IMR-90 (cell line): ENCODE results near the gene RHOT1. TPM values are rescaled to one million over a fixed set of nuclear protein-coding genes. Genes with fewer than 3 reads are reported as not detected.

Experiments
- ATAC-seq: fragments of 200-7000 bp; cut with Tn5 transposase; 2 replicates; pipeline ENCODE4 v1.9.1; 2020; ENCODE audit warnings: low read depth, mild to moderate bottlenecking, moderate library complexity
- BruUV-seq: library from RNA; stranded (reverse); fragments of 400-500 nt; replicated peaks from 2 replicates; lab custom pipeline; 2021; lab: Mats Ljungman, UMichigan
- CTCF ChIA-PET: fragments of 300-600 bp; formaldehyde crosslinking; extraction: SDS; loops from one replicate; lab custom pipeline; 2021; ENCODE audit warnings: antibody characterized with exemption; lab: Yijun Ruan, JAX
- POLR2A ChIA-PET: fragments of 300-600 bp; sonication (Branson Sonifier 250); formaldehyde crosslinking; loops from one replicate; lab custom pipeline; 2022; ENCODE audit warnings: antibody characterized with exemption; ENCODE audit not compliant: unreplicated experiment; lab: Charles Lee
- DNase-seq: peaks from one replicate; pipeline ENCODE4 v3.0.0; 2013
- H2AFZ ChIP-seq: replicated peaks from 2 replicates; pipeline ENCODE3; 2013; ENCODE audit warnings: low read length, mild to moderate bottlenecking; ENCODE audit not compliant: poor library complexity
- H2AK5ac ChIP-seq: 2 replicates; pipeline ENCODE4 v1.6.1; 2013; ENCODE audit warnings: low read depth, low read length, inconsistent platforms
- H2AK9ac ChIP-seq: replicated peaks from 2 replicates; pipeline ENCODE3; 2013; ENCODE audit warnings: mild to moderate bottlenecking, low read depth, low read length, moderate library complexity; ENCODE audit not compliant: poor library complexity
- H2BK120ac ChIP-seq: 2 replicates; pipeline ENCODE4 v1.6.1; 2013; ENCODE audit warnings: low read depth, low read length, inconsistent platforms
- H2BK15ac ChIP-seq: 3 replicates; pipeline ENCODE4 v1.6.1; 2013; ENCODE audit warnings: low read depth, low read length, inconsistent platforms
- H2BK20ac ChIP-seq: 2 replicates; pipeline ENCODE4 v1.6.1; 2013; ENCODE audit warnings: low read depth, mild to moderate bottlenecking, inconsistent platforms, low read length, moderate library complexity
- H2BK5ac ChIP-seq: 2 replicates; pipeline ENCODE4 v1.6.1; 2013; ENCODE audit warnings: mild to moderate bottlenecking, low read depth, low read length, inconsistent platforms; ENCODE audit not compliant: poor library complexity, severe bottlenecking
- H3K14ac ChIP-seq: replicated peaks from 2 replicates; pipeline ENCODE4 v1.6.1; 2013; ENCODE audit warnings: low read depth, low read length, inconsistent platforms
- H3K18ac ChIP-seq: 2 replicates; pipeline ENCODE4 v1.6.1; 2013; ENCODE audit warnings: low read depth, low read length, control low read depth
- H3K23ac ChIP-seq: 2 replicates; pipeline ENCODE4 v1.6.1; 2013; ENCODE audit warnings: low read depth, low read length, inconsistent platforms
- H3K27ac ChIP-seq: 2 replicates; pipeline ENCODE4 v1.5.1; 2013; ENCODE audit warnings: mild to moderate bottlenecking, control low read depth, low read length; ENCODE audit not compliant: insufficient read depth
- H3K27me3 ChIP-seq: 2 replicates; pipeline ENCODE4 v1.6.1; 2013; ENCODE audit warnings: low read length; ENCODE audit not compliant: control insufficient read depth, insufficient read depth
- H3K36me3 ChIP-seq: 2 replicates; pipeline ENCODE4 v1.6.1; 2013; ENCODE audit warnings: low read length, mixed read lengths; ENCODE audit not compliant: control insufficient read depth, insufficient read depth
- H3K4ac ChIP-seq: 2 replicates; pipeline ENCODE4 v1.6.1; 2013; ENCODE audit warnings: low read depth, low read length, inconsistent platforms
- H3K4me1 ChIP-seq: 2 replicates; pipeline ENCODE4 v1.6.1; 2013; ENCODE audit warnings: low read length, mixed read lengths; ENCODE audit not compliant: control insufficient read depth, insufficient read depth
- H3K4me2 ChIP-seq: 2 replicates; pipeline ENCODE4 v1.6.1; 2013; ENCODE audit warnings: low read depth, mild to moderate bottlenecking, control low read depth, low read length, moderate library complexity
- H3K4me3 ChIP-seq: 2 replicates; pipeline ENCODE4 v1.5.1; 2013; ENCODE audit warnings: low read depth, mild to moderate bottlenecking, control low read depth, low read length, moderate library complexity; ENCODE audit not compliant: insufficient read depth
- H3K56ac ChIP-seq: 2 replicates; pipeline ENCODE4 v1.6.1; 2013; ENCODE audit warnings: low read length, inconsistent platforms; ENCODE audit not compliant: insufficient read depth; ENCODE audit errors: extremely low read depth
- H3K79me1 ChIP-seq, 2 experiments: 2 replicates each; pipeline ENCODE4 v1.6.1; 2013; ENCODE audit warnings: low read length in 2 of 2, inconsistent platforms in 1 of 2, low read depth in 1 of 2
- H3K9ac ChIP-seq: 2 replicates; pipeline ENCODE4 v1.6.1; 2013; ENCODE audit warnings: low read depth, low read length, control low read depth
- H3K9me1 ChIP-seq: 2 replicates; pipeline ENCODE4 v1.6.1; 2013; ENCODE audit warnings: low read length, inconsistent platforms; ENCODE audit not compliant: insufficient read depth
- H3K9me3 ChIP-seq: 2 replicates; pipeline ENCODE4 v1.6.1; 2013; ENCODE audit warnings: low read length; ENCODE audit not compliant: control insufficient read depth, insufficient read depth
- H4K20me1 ChIP-seq: 2 replicates; pipeline ENCODE4 v1.6.1; 2013; ENCODE audit warnings: low read length, inconsistent platforms; ENCODE audit not compliant: insufficient read depth
- H4K5ac ChIP-seq: 2 replicates; pipeline ENCODE4 v1.6.1; 2013; ENCODE audit warnings: mild to moderate bottlenecking, low read depth, low read length, control low read depth
- H4K8ac ChIP-seq, 2 experiments: 2 replicates each; pipeline ENCODE4 v1.6.1; 2013; ENCODE audit warnings: low read depth in 2 of 2, low read length in 2 of 2, control low read depth in 1 of 2, inconsistent platforms in 1 of 2
- H4K91ac ChIP-seq: 2 replicates; pipeline ENCODE4 v1.6.1; 2013; ENCODE audit warnings: low read depth, low read length, inconsistent platforms; ENCODE audit not compliant: insufficient read depth
- BHLHE40 ChIP-seq: fragments of 150-350 bp; IDR thresholded peaks from 2 replicates; pipeline ENCODE4 v1.6.1; 2016; ENCODE audit warnings: mild to moderate bottlenecking, low read depth, low read length
- CEBPB ChIP-seq: IDR thresholded peaks from 2 replicates; pipeline ENCODE4 v1.6.1; 2012; ENCODE audit warnings: low read depth, low read length, improper control_type of control experiment
- CHD1 ChIP-seq: IDR thresholded peaks from 2 replicates; pipeline ENCODE4 v1.6.1; 2012; ENCODE audit warnings: low read depth, low read length, improper control_type of control experiment
- CTCF ChIP-seq: conservative IDR thresholded peaks from 2 replicates; pipeline ENCODE4 v1.5.1; 2012; ENCODE audit warnings: mild to moderate bottlenecking, low read depth, low read length, improper control_type of control experiment
- ELK1 ChIP-seq: fragments of 150-350 bp; IDR thresholded peaks from 2 replicates; pipeline ENCODE4 v1.6.1; 2016; ENCODE audit warnings: low read depth, mild to moderate bottlenecking, low read length, moderate library complexity, borderline replicate concordance
- MAFK ChIP-seq: IDR thresholded peaks from 2 replicates; pipeline ENCODE4 v1.6.1; 2012; ENCODE audit warnings: low read depth, low read length, improper control_type of control experiment
- MXI1 ChIP-seq: IDR thresholded peaks from 2 replicates; pipeline ENCODE4 v1.6.1; 2012; ENCODE audit warnings: low read depth, mild to moderate bottlenecking, low read length, moderate library complexity, borderline replicate concordance
- NFE2L2 ChIP-seq: fragments of 150-350 bp; IDR thresholded peaks from 2 replicates; pipeline ENCODE4 v1.6.1; 2016; ENCODE audit warnings: low read depth, mild to moderate bottlenecking, low read length
- POLR2A ChIP-seq: IDR thresholded peaks from 2 replicates; pipeline ENCODE4 v1.6.1; 2012; ENCODE audit warnings: mild to moderate bottlenecking, low read depth, low read length
- RAD21 ChIP-seq: IDR thresholded peaks from 2 replicates; pipeline ENCODE4 v1.6.1; 2012; ENCODE audit warnings: low read length, improper control_type of control experiment
- RCOR1 ChIP-seq: IDR thresholded peaks from 2 replicates; pipeline ENCODE4 v1.6.1; 2012; ENCODE audit warnings: mild to moderate bottlenecking, low read length, improper control_type of control experiment; ENCODE audit not compliant: insufficient replicate concordance
- RFX5 ChIP-seq: IDR thresholded peaks from 2 replicates; pipeline ENCODE4 v1.8.0; 2012; ENCODE audit warnings: low read depth, mild to moderate bottlenecking, low read length, moderate library complexity
- SMC3 ChIP-seq: fragments of 150-350 bp; IDR thresholded peaks from 2 replicates; pipeline ENCODE4 v1.6.1; 2016; ENCODE audit warnings: low read depth, mild to moderate bottlenecking, antibody characterized with exemption, low read length, moderate library complexity
- USF2 ChIP-seq: fragments of 150-350 bp; IDR thresholded peaks from 2 replicates; pipeline ENCODE4 v1.6.1; 2017; ENCODE audit warnings: mild to moderate bottlenecking, antibody characterized with exemption, low read length, low read depth
- WGBS, 2 experiments: methylation state at CpG; one replicate each; pipeline versions ENCODE4 v1.1.5 to v1.1.7; 2013; ENCODE audit warnings: missing lambda C conversion rate in 2 of 2; ENCODE audit not compliant: insufficient read length in 1 of 2; ENCODE audit errors: extremely low coverage in 2 of 2; 5-methylcytosine and 5-hydroxymethylcytosine counted together
- dilution Hi-C: fragments of 300-500 bp; cut with HindIII; formaldehyde crosslinking; loops from one replicate; pipeline ENCODE4 v1.14.3; 2018; ENCODE audit warnings: low sequenced_read_pairs; ENCODE audit not compliant: unreplicated experiment
- in situ Hi-C: fragments of 300-500 bp; cut with MboI; formaldehyde crosslinking; loops from 3 replicates; pipeline ENCODE4 v1.14.3; 2019; ENCODE audit warnings: low sequenced_read_pairs, inconsistent platforms, mixed read lengths
- intact Hi-C: fragments of 100-400 bp; cut with micrococcal nuclease; formaldehyde crosslinking; loops from 2 replicates; pipeline ENCODE4 v1.10.0; 2022
- polyA plus RNA-seq, 3 experiments: library from polyadenylated mRNA; depleted of rRNA; stranded (reverse); fragments of >200 nt; gene quantifications; 2 replicates each; pipeline ENCODE4 v1.2.3, GENCODE V29; 2012; ENCODE audit warnings: low replicate concordance in 1 of 3
- total RNA-seq: library from RNA; depleted of rRNA; stranded (reverse); fragments of >200 nt; gene quantifications from 2 replicates; pipeline ENCODE4 v1.2.3, GENCODE V29; 2012

Gene RHOT1
- total and polyA plus RNA-seq, 2 of the 4 experiments (the other 2 are of a cell fraction), result 27.4 to 27.6 TPM

GRCh38 chr17:32261936-32262510, 119.7 kb downstream of the RHOT1 start:
- Histone ChIP-seq H3K4me1 (peaks cover 2% of the 10 kb centered on the region; the same call in 1 of the 2 replicates), H2BK120ac (no peak overlapping the region), H3K9me3 (no peaks in the 10 kb centered on the region), H4K20me1 (no peaks in the 10 kb centered on the region), H3K4ac (no peak overlapping the region), H3K9ac (no peak overlapping the region), H2AK5ac (no peak overlapping the region), H3K27ac (no peak overlapping the region), H2BK5ac (no peak overlapping the region), H3K4me3 (no peak overlapping the region), H4K91ac (no peak overlapping the region), H3K27me3 (peaks cover 58% of the 10 kb centered on the region), H3K18ac (no peak overlapping the region), H3K79me1 (no peaks in the 10 kb centered on the region), H3K14ac (no peak overlapping the region), H4K5ac (no peak overlapping the region), H3K4me2 (no peak overlapping the region), H3K23ac (no peak overlapping the region), H4K8ac (no peak overlapping the region), H2BK15ac (no peak overlapping the region), H3K9me1 (peaks cover 2% of the 10 kb centered on the region; the same call in 1 of the 2 replicates), H2AFZ (peak overlapping the region; percentile 36), H2AK9ac (no peak overlapping the region), H2BK20ac (no peak overlapping the region), H3K36me3 (no peaks in the 10 kb centered on the region), H3K56ac (no peak overlapping the region)
- ATAC-seq (no peak), DNase-seq (no peak)
- CTCF ChIA-PET, result no interaction called here
- TF ChIP-seq RAD21 (no peak), CTCF (no peak), RFX5 (no peak), ELK1 (no peak), CEBPB (no peak), USF2 (no peak), POLR2A (no peak), MAFK (no peak), RCOR1 (no peak), BHLHE40 (no peak), NFE2L2 (no peak), MXI1 (no peak), SMC3 (no peak), CHD1 (no peak)
- intact Hi-C loops (no loop called here), dilution Hi-C loops (no loop called here), in situ Hi-C loops (no loop called here)
- BruUV-seq, result no TSS peak
- POLR2A ChIA-PET, result no interaction called here
- WGBS, 2 experiments, result 64% methylated on average over 11 of the region's 13 CpGs; no CpG with 5 or more reads in 1 of the 2 experiments
